ENCODE results near the gene CTSE.

CTSE gene

DNA sequence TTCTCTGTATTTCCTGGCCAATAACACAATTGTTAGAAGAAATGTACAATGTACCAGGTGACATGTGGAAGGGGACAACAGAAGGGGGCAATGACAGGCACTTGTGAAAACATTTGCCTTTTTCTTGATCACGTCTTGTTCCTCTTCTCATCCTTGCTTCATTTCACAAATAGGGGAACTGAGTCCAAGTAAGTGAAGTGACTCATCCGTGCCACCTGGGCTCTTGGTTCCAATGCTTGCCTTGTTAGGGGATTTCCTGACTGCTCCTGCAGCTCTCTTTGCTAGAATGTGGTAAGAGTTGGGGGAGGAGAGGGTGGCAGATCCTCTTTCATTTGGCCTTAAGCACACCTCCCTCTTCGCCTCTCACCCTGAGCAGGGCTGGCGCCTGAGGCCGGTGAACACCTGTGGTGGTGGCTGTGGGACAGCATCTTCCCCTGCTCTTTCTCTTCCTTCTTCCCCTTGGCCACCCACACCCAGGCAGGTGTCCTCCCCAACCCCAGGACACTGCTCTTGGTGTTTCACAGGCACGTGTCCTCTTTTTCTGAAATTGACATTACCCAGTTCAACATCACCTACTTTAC is 27.1 kb upstream of the CTSE start:
- TF ChIP-seq, protein P1, sequence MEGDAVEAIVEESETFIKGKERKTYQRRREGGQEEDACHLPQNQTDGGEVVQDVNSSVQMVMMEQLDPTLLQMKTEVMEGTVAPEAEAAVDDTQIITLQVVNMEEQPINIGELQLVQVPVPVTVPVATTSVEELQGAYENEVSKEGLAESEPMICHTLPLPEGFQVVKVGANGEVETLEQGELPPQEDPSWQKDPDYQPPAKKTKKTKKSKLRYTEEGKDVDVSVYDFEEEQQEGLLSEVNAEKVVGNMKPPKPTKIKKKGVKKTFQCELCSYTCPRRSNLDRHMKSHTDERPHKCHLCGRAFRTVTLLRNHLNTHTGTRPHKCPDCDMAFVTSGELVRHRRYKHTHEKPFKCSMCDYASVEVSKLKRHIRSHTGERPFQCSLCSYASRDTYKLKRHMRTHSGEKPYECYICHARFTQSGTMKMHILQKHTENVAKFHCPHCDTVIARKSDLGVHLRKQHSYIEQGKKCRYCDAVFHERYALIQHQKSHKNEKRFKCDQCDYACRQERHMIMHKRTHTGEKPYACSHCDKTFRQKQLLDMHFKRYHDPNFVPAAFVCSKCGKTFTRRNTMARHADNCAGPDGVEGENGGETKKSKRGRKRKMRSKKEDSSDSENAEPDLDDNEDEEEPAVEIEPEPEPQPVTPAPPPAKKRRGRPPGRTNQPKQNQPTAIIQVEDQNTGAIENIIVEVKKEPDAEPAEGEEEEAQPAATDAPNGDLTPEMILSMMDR (conservative IDR thresholded peaks at IDR 0.05; ENCODE audit: low read depth, low read length), result no peak
- no peak overlapping the region for H3K4me3 ChIP-seq (ENCODE audit: low read length)
- DNase-seq (ENCODE audit: low read depth), result no peak

DNA sequence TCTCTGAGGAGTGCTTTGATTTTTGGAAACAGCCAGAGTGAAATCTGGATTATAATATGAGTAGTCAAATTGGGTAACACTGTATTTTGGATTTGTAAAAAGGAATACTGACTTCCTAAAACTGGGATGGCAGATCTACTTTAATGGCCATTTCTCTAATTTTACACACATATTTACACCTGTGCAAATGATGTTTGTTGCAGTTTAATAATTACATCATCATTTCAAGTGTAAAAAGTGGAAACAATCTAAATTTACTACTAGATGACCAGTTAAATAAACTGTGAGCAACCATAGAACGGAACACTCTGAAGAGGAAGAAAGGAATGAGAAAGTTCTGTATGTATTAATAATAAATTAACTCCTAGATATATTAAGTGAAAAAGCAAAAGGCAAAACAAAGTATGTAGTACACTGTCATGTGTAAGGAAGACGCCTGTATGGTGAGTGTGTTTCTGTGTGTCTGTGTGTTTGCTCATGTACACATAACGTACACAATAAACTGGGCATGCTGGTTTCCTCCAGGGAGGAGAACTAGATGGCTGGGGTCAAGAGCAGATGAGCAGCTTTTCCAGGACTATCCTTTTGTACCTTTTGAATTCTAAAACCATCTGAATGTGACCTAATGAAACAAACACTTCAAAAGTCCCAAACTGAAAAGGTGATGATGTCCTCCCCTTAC is 26.4 kb upstream of the CTSE start:
- DNase-seq (ENCODE audit: low read depth), result no peak
- H3K4me3 ChIP-seq (ENCODE audit: low read length), result no peak overlapping the region

DNA sequence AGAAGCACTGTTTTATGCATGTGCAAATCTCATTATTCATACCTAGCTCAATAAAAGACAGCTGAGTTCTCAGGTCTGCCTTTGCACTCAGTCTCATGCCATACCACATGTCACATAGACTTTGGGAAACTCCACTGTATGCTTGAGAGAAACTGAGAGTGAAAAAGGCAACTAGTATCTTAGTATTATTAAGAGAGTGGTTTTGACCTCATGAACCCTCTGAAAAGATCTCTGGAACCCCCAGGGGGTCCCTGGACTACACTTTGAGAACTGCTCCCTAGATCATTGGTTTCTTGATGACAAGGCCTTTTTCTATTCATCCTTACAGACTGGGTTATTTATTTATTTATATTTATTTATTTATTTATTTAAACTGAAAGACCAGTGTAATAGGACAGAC is 25.6 kb upstream of the CTSE start:
- TF ChIP-seq, protein P1 (conservative IDR thresholded peaks at IDR 0.05; ENCODE audit: low read depth, low read length), result no peak
- no peak overlapping the region for H3K4me3 ChIP-seq (ENCODE audit: low read length)
- no peak for DNase-seq (ENCODE audit: low read depth)

More for the DNA sequence above, 26.4 kb upstream of the CTSE start:
- TF ChIP-seq, protein P1 (conservative IDR thresholded peaks at IDR 0.05; ENCODE audit: low read depth, low read length), result no peak

DNA sequence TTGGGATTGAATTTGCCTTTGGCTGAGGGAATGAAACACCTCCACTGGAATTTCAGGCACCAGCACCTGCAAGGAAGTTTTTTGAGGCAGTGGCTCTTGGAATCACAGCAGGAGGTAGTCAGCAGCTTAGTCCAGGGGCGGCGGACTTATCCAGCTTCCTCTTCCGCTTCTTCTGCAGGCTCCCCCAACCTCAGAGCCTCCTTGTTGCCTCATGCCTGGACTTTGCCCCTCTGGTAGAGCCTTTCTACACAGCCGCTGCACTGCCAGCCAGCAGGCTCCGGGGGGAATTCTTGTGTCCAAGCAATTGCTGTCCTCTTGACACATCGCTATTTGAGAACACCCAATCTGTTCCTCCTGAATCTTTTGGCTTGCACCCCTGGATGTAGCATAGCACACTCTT is 24.9 kb upstream of the CTSE start:
- TF ChIP-seq, protein P1 (conservative IDR thresholded peaks at IDR 0.05; ENCODE audit: low read depth, low read length), result no peak
- no peak for DNase-seq (ENCODE audit: low read depth)
- H3K4me3 ChIP-seq (ENCODE audit: low read length), result no peak overlapping the region

DNA sequence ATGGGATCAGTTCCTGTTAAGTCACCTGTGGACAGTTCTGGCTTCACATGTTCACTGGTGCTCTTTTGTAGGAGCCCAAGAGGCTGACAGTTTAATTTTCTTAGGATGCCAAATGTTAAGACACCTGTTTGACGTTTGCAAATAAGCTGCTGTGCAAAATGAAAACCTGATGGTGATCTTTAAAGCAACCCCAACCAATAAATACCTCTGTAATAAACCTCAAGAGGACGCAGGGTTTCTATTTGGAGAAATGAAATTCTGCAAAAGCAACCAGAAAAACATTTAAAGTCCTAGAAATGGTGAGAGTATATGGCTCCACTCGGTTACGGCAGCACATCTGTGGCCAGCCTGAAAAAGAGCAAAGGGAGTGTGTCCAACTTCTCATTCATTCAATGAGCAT is 23.6 kb upstream of the CTSE start:
- DNase-seq (ENCODE audit: low read depth), result no peak
- H3K4me3 ChIP-seq (ENCODE audit: low read length), result no peak overlapping the region
- TF ChIP-seq, protein P1 (conservative IDR thresholded peaks at IDR 0.05; ENCODE audit: low read depth, low read length), result no peak

DNA sequence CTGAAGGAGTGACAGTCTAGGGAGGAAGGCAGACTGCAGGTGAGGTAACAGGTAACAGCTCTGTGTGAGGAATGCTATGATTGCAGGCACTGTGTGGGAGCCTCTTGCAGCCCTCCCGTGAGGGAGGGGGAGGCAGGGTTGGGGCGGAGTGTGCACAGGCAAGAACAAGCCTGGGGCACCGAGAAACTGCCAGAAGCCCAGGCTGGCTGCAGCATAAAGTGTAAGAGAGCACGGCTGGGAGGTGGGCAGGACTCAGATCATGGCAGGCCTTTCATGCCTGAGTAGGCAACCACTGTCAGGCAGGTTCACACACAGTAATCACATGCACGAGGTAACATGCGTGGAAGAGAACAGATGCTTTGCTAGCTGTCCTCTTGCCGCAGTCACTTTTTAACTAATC is 17.9 kb upstream of the CTSE start:
- TF ChIP-seq, protein P1 (conservative IDR thresholded peaks at IDR 0.05; ENCODE audit: low read depth, low read length), result no peak
- DNase-seq (ENCODE audit: low read depth), result no peak
- no peak overlapping the region for H3K4me3 ChIP-seq (ENCODE audit: low read length)

DNA sequence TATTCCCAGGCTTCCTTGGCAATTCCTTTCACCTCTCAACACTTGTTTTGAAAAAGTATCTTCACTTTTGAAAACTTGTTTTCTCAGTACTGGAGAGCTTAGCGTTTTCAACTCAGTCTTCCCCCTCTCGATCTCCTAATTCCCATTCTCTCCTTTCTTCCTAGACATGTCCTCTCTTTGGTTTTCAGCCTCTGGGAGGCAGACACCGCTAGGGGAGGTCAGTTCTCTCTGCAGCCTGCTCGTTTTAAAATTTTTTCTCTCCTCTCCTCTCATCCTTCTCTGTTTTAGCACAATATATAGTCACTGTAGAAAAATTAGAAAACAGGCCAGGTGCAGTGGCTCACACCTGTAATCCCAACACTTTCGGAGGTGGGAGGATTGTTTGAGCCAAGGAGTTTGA is 16.6 kb upstream of the CTSE start:
- TF ChIP-seq, protein P1 (conservative IDR thresholded peaks at IDR 0.05; ENCODE audit: low read depth, low read length), result no peak
- no peak overlapping the region for H3K4me3 ChIP-seq (ENCODE audit: low read length)
- no peak for DNase-seq (ENCODE audit: low read depth)

Measured in retinal pigment epithelial cell (primary cell).